ENCODE measurements around the gene BORCS5. TPM values are rescaled to one million over a fixed set of nuclear protein-coding genes. Genes with fewer than 3 reads are reported as not detected.

BORCS5 gene
- total RNA-seq, 2 donors from 2014 or later: 5.6 to 18.4 TPM

GRCh38 chr12:12398026-12398859 lies 41.4 kb downstream of the BORCS5 start:
- H3K36me3 ChIP-seq (replicated peaks in 1 of 2; ENCODE audit: insufficient read depth in 1 of 2, low read depth in 2 of 2): no peaks in the 10 kb centered on the region
- intact Hi-C loops (cut with DNase I): no loop called here

GRCh38 chr12:12399161-12399560 lies 42.3 kb downstream of the BORCS5 start:
- Histone ChIP-seq H3K9me3 (no peaks in the 10 kb centered on the region), H3K27me3 (no peaks in the 10 kb centered on the region), H3K4me1 (peaks cover 79% of the 10 kb centered on the region), H3K4me3 (no peak overlapping the region), H3K36me3 (replicated peaks in 1 of 2; ENCODE audit: insufficient read depth in 1 of 2, low read depth in 2 of 2) (no peaks in the 10 kb centered on the region), H3K27ac (peak overlapping the region; percentile 73 to 86 (median 80))
- intact Hi-C loops (cut with DNase I): no loop called here
- 88 to 100% methylated on average over 1 of the region's 1 CpG for WGBS, 2 donors
- TF ChIP-seq CTCF (IDR thresholded peaks at IDR 0.05): no peak
- no peak for TF ChIP-seq POLR2A (IDR thresholded peaks at IDR 0.05)
- DNase-seq (no peak), ATAC-seq (no peak)

More at GRCh38 chr12:12398026-12398859, 41.4 kb downstream of the BORCS5 start:
- 32 to 37% methylated on average over 7 of the region's 7 CpGs for WGBS, 2 donors
- DNase-seq: peak; percentile 54 to 77 (median 70)
- Histone ChIP-seq H3K4me3 (no peak overlapping the region), H3K9me3 (no peaks in the 10 kb centered on the region), H3K27ac (peak overlapping the region; percentile 73 to 86 (median 80)), H3K4me1 (peaks cover 75% of the 10 kb centered on the region), H3K27me3 (no peaks in the 10 kb centered on the region)
- TF ChIP-seq CTCF (IDR thresholded peaks at IDR 0.05) (peak in 3 of 7 experiments; percentile 28 to 40 (median 29)), POLR2A (IDR thresholded peaks at IDR 0.05) (no peak)
- peak; percentile 75 for ATAC-seq

- H3K27me3 ChIP-seq: no peaks in the 10 kb centered on the region
- WGBS, 2 donors: 11 to 20% methylated on average over 4 of the region's 4 CpGs
- no peak overlapping the region for H3K4me3 ChIP-seq
- intact Hi-C loops (cut with DNase I): no loop called here
- H3K36me3 ChIP-seq (replicated peaks in 1 of 2; ENCODE audit: insufficient read depth in 1 of 2, low read depth in 2 of 2): no peaks in the 10 kb centered on the region
- ATAC-seq (peak; percentile 37), DNase-seq (peak; percentile 29 to 70 (median 44))
- peak overlapping the region; percentile 73 to 86 (median 80) for H3K27ac ChIP-seq
- no peaks in the 10 kb centered on the region for H3K9me3 ChIP-seq
- no peak for TF ChIP-seq CTCF (IDR thresholded peaks at IDR 0.05)
- peak in 2 of 3 donors; percentile 15 to 26 for TF ChIP-seq POLR2A (IDR thresholded peaks at IDR 0.05)
- peaks cover 80% of the 10 kb centered on the region for H3K4me1 ChIP-seq
Observed at GRCh38 chr12:12399776-12400305, 43.0 kb downstream of the BORCS5 start.

GRCh38 chr12:12400793-12401192 lies 43.9 kb downstream of the BORCS5 start:
- no peaks in the 10 kb centered on the region for H3K36me3 ChIP-seq (replicated peaks in 1 of 2; ENCODE audit: insufficient read depth in 1 of 2, low read depth in 2 of 2)
- no peak overlapping the region for H3K4me3 ChIP-seq
- peak overlapping the region in 3 of 4 donors; percentile 76 to 86 (median 84) for H3K27ac ChIP-seq
- H3K9me3 ChIP-seq: no peaks in the 10 kb centered on the region
- 66 to 70% methylated on average over 3 of the region's 3 CpGs for WGBS, 2 donors
- intact Hi-C loops (cut with DNase I): no loop called here
- TF ChIP-seq POLR2A (IDR thresholded peaks at IDR 0.05) (no peak), CTCF (IDR thresholded peaks at IDR 0.05) (no peak)
- ATAC-seq: no peak
- no peak for DNase-seq
- no peaks in the 10 kb centered on the region for H3K27me3 ChIP-seq
- peaks cover 90% of the 10 kb centered on the region for H3K4me1 ChIP-seq

Data from body of pancreas (tissue), 4 donors.